HTERT RPE-1 (cell line): ENCODE data around the gene MCTP1.

ENCODE experiments used
- in situ Hi-C: fragments of 300-500 bp; cut with MboI; formaldehyde crosslinking; loops from 4 replicates; pipeline ENCODE4 v1.14.3; 2020; ENCODE audit warnings: low sequenced_read_pairs

MCTP1 gene

GRCh38 chr5:94682814-94683520 lies 601.9 kb downstream of the MCTP1 start:
- in situ Hi-C loops: no loop called here

DNA sequence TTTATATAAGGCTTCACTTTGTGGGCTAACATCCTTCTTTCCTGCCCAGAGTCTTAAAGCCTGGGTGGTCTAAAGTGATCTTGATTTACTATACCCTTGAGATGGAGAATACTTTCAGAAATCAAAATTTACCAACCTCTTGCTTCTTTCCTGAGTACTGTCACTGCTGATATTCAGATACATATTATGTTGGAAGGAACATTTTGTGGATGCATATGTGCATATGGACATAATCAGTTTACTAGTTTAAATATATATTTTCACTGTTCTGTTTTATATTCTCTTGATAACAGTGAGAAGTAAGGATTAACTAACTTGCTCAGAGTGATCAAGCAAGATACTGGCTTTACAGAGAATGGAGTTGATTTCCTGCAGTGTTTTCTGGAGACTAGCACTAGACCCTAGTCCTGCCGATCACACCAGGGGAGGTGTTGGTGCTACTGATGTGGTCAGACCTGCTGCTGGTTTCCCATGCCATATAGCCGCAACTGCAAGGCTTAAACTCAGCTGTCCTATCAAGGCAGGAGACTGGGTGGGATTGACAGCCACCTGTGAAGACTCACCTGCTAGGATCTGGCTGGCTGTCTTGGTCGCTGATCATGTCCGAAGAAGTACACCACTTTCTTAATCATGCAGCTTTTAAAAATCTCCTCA lies 608.8 kb downstream of the MCTP1 start:
- in situ Hi-C loops: no loop called here

GRCh38 chr5:94674490-94675382 lies 610.2 kb downstream of the MCTP1 start:
- in situ Hi-C loops: no loop called here

DNA sequence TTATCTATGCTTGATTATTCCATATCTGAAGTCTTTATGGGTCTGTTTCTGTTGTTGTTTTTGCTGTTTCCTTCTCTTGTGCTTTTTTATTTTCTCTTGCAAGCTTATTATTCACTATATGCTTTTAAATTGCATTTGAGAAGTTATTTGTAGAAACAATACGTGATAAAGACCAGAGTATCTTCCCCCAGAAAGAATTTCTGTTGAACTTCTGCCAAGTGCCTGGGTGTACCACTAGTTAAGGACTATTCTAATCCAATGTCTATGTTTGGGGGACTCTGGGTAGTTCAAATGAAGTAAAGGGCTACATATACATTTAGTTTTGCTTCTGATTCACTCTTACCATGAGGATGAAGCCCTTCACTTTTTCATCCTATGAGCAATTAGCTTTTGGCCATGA lies 612.1 kb downstream of the MCTP1 start:
- in situ Hi-C loops: no loop called here

DNA sequence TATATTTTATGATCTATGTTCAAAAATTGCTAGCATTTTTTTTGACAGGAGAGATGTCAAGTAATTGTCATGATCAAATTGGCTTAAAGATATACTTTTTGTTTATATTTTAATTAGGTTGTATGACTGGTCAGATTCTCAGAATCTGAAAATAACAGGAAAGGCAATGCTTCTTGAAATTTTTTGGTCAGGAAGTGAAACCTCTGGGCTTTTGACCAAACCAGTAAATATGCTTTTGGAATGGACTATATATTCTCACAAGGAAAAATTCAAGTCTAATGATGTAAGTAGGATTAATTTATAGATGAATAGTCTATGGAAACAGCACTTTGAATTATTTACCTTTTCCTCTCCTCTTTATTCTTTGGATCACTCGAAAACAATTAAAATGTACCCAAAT lies 614.2 kb downstream of the MCTP1 start:
- in situ Hi-C loops: no loop called here

DNA sequence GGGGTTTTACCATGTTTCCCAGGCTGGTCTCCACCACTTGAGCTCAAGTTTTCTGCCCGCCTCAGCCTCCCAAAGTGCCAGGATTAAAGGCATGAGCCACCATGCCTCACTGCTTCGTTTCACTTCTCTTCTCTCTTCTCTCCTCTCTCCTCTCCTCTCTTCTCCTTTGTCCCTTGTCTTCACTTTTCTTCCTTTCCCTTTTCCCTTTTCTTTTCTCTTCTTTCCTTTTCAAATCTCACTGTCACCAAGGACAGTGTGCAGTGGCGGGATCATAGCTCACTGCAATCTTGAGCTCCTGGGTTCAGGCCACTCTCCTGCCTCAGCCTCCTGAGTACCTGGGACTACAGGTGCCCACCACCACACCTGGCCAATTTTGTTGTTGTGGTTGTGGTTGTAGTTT lies 617.0 kb downstream of the MCTP1 start:
- in situ Hi-C loops: no loop called here

- in situ Hi-C loops: no loop called here
These were observed 623.8 kb downstream of the MCTP1 start for GRCh38 chr5:94661086-94661485.

- in situ Hi-C loops: no loop called here
These were observed 624.4 kb downstream of the MCTP1 start for GRCh38 chr5:94660506-94660905.

- in situ Hi-C loops: no loop called here
These were observed 626.6 kb downstream of the MCTP1 start for GRCh38 chr5:94658272-94658671.
